ENCODE data around the gene AEN.
A peak's percentile ranks its signal among the peaks of the same experiment; 100 is the strongest.

The AEN gene, protein sequence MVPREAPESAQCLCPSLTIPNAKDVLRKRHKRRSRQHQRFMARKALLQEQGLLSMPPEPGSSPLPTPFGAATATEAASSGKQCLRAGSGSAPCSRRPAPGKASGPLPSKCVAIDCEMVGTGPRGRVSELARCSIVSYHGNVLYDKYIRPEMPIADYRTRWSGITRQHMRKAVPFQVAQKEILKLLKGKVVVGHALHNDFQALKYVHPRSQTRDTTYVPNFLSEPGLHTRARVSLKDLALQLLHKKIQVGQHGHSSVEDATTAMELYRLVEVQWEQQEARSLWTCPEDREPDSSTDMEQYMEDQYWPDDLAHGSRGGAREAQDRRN

DNA sequence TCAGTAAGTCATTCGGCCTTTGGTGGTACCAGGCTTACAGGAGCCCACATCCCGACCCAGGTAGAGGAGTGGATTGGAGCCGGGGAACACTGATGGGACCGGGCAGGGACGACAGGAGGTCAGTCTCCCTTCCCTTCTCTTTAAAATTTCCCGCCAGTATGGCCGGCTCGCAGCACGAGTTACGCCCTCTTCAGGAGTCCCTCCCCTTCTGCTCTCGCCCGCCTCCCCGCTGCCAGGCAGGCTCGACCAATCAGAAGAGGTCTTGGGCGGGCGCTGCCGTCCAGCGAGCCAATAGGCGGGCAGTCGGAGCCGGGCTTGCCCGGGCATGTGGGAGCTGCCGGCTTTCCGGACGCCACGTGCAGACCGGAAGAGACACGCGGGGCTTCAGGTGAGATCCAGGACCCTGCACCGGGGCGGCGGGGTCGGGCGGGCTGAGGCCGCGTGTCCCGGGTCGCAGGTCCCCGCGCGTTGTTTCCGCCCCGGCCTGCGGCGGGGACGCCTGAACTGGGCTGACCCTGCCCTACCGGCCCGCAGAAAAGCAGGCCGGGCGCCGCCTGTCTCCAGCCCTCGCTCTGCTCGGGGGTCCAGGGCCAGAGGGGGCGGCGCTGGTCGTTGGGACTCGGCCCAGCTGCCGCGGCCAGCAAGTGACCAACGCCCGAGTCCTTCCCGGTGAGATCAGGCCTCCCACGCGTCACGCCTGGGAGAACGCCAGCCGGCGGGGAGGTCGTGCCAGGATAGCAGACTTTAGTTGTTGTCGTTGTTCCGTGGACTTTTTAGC, at the start of gene AEN:
TSS of gene AEN (plus strand) at position 346 of the 778 bp plus-strand sequence. CDS start 4,870 bp downstream, outside the sequence.
- peak; percentile 97 for DNase-seq
- H3K27ac Mint-ChIP-seq = peak within 1 kb of the TSS; percentile 99
- H3K9me3 Mint-ChIP-seq = no peaks in the 10 kb centered on the region
- peak within 1 kb of the TSS; percentile 91 to 96 for H3K4me3 Mint-ChIP-seq
- H3K4me1 Mint-ChIP-seq = peaks cover 26 to 34% of the 10 kb centered on the region in 2 donors
- peaks cover 24 to 26% of the 10 kb centered on the region in 2 donors for H3K36me3 Mint-ChIP-seq
- ATAC-seq (replicated peaks) = peak; percentile 83 to 86
- peaks cover 6 to 18% of the 10 kb centered on the region in 2 donors for H3K27me3 Mint-ChIP-seq

DNA sequence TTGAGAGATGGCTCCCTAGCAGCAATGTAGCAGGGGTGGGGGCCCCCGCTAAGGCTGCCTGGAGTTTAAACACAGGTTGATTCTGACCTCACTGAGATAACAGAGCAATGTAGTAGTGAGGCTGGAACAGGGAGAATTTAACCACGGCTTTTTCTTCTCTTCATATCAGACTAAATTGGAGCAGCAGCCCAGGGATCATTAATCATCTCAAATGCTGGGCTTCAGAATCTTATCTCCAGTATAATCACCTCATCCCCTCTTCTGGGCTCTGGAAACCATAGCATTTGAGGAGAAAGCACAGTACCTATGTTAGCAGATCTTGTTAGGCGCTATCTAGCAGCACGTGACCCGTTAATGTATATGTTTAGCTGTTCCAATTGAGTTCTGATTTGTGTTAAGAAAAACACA, 49.3 kb upstream of the AEN start:
- Mint-ChIP-seq H3K27ac (peak overlapping the region; percentile 28), H3K4me1 (no peaks in the 10 kb centered on the region), H3K4me3 (no peak overlapping the region), H3K9me3 (no peaks in the 10 kb centered on the region), H3K36me3 (peaks cover 0 to 3% of the 10 kb centered on the region in 2 donors), H3K27me3 (peaks cover 12 to 21% of the 10 kb centered on the region in 2 donors)
- ATAC-seq (replicated peaks) = no peak
- no peak for DNase-seq

DNA sequence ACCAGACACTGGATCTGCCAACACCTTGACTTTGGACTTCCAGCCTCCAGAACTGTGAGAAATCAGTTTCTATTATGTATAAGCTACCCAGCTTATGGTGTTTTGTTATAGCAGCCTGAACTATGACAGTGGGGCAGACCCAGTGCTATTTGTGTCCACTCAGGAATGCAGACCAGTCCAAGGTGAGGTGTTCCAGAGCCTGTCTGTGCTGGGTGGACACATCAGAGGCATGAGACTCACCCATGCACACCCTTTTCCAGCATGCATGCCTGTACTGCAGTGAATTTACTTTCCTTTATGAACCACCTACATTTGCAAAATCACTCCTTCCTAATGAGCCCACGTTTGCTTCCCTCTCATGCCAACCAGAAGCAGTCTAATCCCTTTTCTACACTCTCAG, 47.1 kb upstream of the AEN start:
- no peak overlapping the region for H3K4me3 Mint-ChIP-seq
- peaks cover 12 to 20% of the 10 kb centered on the region in 2 donors for H3K27me3 Mint-ChIP-seq
- H3K36me3 Mint-ChIP-seq = peaks cover 0 to 3% of the 10 kb centered on the region in 2 donors
- ATAC-seq (replicated peaks) (no peak), DNase-seq (no peak)
- H3K9me3 Mint-ChIP-seq = no peaks in the 10 kb centered on the region
- H3K4me1 Mint-ChIP-seq = no peaks in the 10 kb centered on the region
- no peak overlapping the region for H3K27ac Mint-ChIP-seq

DNA sequence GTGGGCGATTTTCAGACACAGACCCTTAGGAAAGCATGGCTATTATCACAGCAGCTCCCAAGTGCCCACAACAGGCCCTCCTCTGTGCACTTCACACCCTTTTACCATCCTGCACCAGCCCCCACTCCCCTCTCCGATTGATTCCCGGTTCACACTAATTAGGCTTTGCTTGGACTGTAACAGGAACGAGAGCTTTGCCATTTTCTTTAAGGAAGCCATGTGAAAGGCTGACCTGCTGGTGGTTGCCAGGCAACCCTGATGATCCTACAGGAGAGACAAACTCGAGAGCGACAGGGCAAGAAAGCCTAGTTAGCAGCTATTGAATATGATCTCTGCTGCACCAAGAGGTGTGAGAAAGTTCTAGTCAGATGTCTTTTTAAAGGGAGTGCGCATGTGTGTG, 46.5 kb upstream of the AEN start:
- no peaks in the 10 kb centered on the region for H3K4me1 Mint-ChIP-seq
- H3K4me3 Mint-ChIP-seq = no peak overlapping the region
- H3K36me3 Mint-ChIP-seq = peaks cover 0 to 3% of the 10 kb centered on the region in 2 donors
- ATAC-seq (replicated peaks) (no peak), DNase-seq (no peak)
- no peaks in the 10 kb centered on the region for H3K9me3 Mint-ChIP-seq
- no peak overlapping the region for H3K27ac Mint-ChIP-seq
- H3K27me3 Mint-ChIP-seq = peaks cover 12 to 20% of the 10 kb centered on the region in 2 donors

DNA sequence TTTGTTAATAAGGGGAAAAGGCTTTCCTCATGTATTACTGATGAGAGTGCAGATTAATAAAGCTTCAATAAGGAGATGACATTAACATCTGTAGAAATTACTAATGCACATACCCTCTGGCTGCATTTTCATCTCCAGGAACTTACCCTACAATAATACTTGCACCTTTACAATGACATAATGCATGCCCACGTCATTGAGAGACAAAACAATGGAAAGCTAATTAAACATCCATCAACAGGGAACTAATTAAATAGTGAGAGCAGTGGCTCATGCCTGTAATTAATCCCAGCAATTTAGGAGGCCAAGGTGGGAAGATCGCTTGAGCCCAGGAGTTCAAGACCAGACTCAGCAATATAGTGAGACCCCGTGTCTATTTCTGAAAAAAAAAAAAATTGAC, 41.8 kb upstream of the AEN start:
- DNase-seq (no peak), ATAC-seq (replicated peaks) (no peak)
- Mint-ChIP-seq H3K27ac (no peak overlapping the region), H3K36me3 (no peaks in the 10 kb centered on the region), H3K27me3 (peaks cover 4 to 10% of the 10 kb centered on the region in 2 donors), H3K4me3 (no peak overlapping the region), H3K9me3 (no peaks in the 10 kb centered on the region), H3K4me1 (no peaks in the 10 kb centered on the region)

DNA sequence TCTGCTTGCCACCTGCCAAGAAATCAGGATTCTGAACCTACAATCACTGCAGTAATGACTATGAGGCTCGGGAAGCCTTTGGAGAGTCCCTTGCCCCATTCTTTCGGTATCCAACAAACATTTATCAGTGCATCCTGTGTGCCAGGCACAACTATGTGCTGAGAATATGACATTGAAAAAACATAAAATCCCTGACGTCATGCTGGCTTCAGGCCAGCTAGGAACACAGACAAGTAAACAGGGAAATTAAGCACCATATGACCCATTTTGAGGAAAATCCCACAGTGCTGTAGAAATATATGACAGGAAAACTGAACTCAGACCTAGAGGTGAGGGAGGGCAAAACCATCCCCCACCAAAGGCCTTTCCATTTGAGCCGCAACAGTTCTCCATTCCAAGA, 40.6 kb upstream of the AEN start:
- no peak for ATAC-seq (replicated peaks)
- H3K27me3 Mint-ChIP-seq = peaks cover 0 to 4% of the 10 kb centered on the region in 2 donors

DNA sequence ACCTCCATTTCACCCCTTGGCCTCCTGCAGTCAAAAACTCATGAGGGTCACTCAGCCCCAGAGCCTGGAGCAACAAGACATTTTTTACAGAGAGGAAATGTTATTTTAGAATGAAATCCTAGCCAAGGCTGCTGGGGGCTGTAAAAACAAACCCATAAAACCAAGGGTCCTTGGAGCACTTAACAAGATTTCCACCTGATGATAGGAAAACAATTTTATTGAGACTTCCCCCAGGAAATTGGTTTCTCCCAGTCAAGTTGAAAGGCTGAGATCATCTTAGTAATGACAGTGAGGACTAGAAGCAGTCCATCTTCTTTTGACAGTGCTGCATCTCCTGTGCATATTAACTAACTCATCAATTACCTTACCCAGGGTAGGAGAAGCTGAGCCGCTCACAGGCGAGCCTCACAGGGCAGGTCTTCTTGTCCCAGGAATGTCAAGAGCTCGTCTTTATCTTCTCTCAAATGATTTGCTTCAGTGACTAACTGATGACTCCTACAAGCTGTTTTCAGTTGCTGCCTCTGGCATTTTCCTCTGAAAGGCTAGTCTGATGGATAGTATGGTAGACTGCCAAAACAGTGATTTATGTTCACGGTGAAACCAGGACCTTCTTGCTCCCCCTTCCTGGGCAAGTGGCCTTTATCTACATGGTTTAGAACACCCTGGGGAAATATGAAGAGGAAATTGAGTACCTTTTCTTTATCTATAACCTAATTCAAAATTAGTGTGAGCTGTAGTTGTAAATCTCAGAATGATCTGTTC, 34.6 kb upstream of the AEN start:
- peaks cover 0 to 9% of the 10 kb centered on the region in 2 donors for H3K27me3 Mint-ChIP-seq
- no peak overlapping the region for H3K27ac Mint-ChIP-seq
- H3K4me1 Mint-ChIP-seq = no peaks in the 10 kb centered on the region
- ATAC-seq (replicated peaks) (no peak), DNase-seq (no peak)
- H3K36me3 Mint-ChIP-seq = no peaks in the 10 kb centered on the region
- H3K9me3 Mint-ChIP-seq = peaks cover 0 to 2% of the 10 kb centered on the region in 2 donors
- H3K4me3 Mint-ChIP-seq = no peak overlapping the region

More for the DNA sequence above, 40.6 kb upstream of the AEN start:
- Mint-ChIP-seq H3K36me3 (no peaks in the 10 kb centered on the region), H3K4me3 (no peak overlapping the region), H3K9me3 (no peaks in the 10 kb centered on the region), H3K27ac (no peak overlapping the region), H3K4me1 (no peaks in the 10 kb centered on the region)
- DNase-seq = no peak

DNA sequence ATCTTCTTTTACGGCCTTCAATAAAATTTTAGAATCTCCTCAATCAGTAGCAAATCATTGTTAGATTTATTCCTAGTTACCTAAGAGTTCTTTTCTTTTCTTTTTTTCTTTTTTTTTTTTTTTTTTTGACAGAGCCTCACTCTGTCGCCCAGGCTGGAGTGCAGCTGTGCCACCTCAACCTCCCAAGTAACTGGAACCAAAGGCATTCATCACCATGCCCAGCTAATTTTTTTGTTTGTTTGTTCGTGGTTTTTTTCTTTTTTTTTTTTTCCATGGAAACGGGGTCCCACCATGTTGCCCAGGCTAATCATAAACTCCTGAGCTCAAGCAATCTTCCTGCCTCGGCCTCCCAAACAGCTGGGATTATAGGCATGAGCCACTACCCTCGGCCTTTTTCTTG, 30.4 kb upstream of the AEN start:
- peaks cover 0 to 5% of the 10 kb centered on the region in 2 donors for H3K27me3 Mint-ChIP-seq

DNA sequence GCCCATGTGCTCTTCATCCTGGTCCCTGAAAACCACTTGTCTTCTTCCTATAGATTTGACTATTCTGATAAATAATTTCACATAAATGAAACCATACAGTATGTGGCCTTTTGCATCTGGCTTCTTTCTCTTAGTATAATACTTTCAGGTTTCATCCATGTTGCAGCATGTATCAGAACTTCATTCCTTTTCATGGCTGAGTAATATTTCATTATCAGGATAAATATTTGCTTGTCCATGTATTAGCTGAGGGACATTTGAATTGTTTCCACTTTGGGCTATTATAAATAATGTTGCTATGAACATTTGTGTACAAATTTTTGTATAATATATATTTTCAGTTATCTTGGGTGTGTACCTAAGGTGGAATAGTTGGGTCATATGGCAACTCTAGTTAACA, 29.8 kb upstream of the AEN start:
- no peaks in the 10 kb centered on the region for H3K4me1 Mint-ChIP-seq
- ATAC-seq (replicated peaks) (no peak), DNase-seq (no peak)
- no peak overlapping the region for H3K27ac Mint-ChIP-seq
- H3K36me3 Mint-ChIP-seq = no peaks in the 10 kb centered on the region
- H3K27me3 Mint-ChIP-seq = peaks cover 0 to 5% of the 10 kb centered on the region in 2 donors
- no peak overlapping the region for H3K4me3 Mint-ChIP-seq
- H3K9me3 Mint-ChIP-seq = peaks cover 0 to 2% of the 10 kb centered on the region in 2 donors

More for the DNA sequence above, 30.4 kb upstream of the AEN start:
- Mint-ChIP-seq H3K4me3 (no peak overlapping the region), H3K27ac (no peak overlapping the region), H3K4me1 (no peaks in the 10 kb centered on the region), H3K36me3 (no peaks in the 10 kb centered on the region), H3K9me3 (peaks cover 0 to 2% of the 10 kb centered on the region in 2 donors)
- ATAC-seq (replicated peaks) = no peak
- no peak for DNase-seq

DNA sequence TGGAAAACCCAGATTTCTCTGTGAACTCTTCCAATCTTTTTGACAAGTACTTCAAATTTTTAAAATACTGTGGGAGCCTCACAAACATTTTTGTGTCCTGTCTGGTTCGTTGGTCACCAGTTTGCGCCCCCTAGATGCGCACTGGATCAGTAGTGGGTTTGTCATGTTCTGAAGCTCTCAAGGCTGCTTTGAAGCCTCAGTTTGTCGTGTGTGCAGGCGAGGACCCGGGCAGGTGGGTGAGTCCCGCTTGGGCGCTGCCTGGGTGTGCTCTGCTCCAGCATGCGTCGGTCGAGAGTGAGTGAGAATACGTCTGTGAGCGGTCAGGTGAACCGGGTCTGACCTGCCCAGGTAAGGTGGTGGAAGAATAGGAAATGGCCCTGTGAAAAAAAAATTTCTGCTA, 17.3 kb upstream of the AEN start:
- Mint-ChIP-seq H3K4me1 (peaks cover 12 to 34% of the 10 kb centered on the region in 2 donors), H3K36me3 (no peaks in the 10 kb centered on the region), H3K9me3 (no peaks in the 10 kb centered on the region), H3K27ac (no peak overlapping the region), H3K4me3 (peak overlapping the region; percentile 2 to 4), H3K27me3 (peaks cover 45 to 62% of the 10 kb centered on the region in 2 donors)
- no peak for DNase-seq
- no peak for ATAC-seq (replicated peaks)

DNA sequence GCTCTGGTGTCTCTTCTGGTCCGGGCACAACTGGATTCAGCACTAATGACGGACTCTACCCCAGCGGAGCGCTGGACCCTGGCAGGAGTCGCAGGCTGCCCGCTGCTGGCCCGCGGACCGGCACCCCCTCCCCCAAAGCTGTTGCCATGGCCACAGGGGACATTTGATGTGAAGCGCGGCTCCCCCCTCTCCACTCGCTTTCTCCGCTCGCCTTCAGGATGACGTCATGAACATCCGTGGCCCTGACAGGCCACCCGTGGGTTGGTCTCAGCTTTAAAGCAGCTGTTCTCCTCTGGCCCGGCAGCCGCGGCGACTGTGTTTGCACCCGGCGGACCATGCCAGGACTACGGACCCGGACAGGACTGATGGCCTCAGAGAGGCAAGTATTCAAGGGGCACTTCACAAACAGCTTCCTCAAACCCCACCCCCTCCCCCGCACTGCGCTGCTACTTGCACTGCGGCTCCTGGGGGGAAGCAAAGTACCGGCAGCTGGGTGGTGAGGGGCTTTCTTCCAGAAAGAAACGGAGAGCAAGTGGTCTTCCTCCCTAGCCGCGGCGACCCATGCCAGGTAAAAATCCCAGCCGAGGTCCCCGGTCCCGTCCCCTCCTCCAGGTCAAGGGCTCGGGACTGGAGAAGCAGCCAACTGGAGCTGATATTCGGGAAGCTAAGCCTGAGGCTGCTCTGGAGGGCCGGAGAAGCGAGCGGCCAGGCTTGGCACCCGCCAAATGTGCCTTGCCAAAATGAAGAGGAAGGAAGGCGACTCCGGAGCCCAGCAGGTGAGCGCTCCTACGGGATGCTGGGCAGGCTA, 16.6 kb upstream of the AEN start:
- Mint-ChIP-seq H3K4me1 (peaks cover 12 to 34% of the 10 kb centered on the region in 2 donors), H3K36me3 (no peaks in the 10 kb centered on the region), H3K9me3 (no peaks in the 10 kb centered on the region), H3K4me3 (peak overlapping the region; percentile 62 to 75), H3K27ac (peak overlapping the region; percentile 80), H3K27me3 (peaks cover 52 to 68% of the 10 kb centered on the region in 2 donors)
- no peak for ATAC-seq (replicated peaks)
- no peak for DNase-seq

DNA sequence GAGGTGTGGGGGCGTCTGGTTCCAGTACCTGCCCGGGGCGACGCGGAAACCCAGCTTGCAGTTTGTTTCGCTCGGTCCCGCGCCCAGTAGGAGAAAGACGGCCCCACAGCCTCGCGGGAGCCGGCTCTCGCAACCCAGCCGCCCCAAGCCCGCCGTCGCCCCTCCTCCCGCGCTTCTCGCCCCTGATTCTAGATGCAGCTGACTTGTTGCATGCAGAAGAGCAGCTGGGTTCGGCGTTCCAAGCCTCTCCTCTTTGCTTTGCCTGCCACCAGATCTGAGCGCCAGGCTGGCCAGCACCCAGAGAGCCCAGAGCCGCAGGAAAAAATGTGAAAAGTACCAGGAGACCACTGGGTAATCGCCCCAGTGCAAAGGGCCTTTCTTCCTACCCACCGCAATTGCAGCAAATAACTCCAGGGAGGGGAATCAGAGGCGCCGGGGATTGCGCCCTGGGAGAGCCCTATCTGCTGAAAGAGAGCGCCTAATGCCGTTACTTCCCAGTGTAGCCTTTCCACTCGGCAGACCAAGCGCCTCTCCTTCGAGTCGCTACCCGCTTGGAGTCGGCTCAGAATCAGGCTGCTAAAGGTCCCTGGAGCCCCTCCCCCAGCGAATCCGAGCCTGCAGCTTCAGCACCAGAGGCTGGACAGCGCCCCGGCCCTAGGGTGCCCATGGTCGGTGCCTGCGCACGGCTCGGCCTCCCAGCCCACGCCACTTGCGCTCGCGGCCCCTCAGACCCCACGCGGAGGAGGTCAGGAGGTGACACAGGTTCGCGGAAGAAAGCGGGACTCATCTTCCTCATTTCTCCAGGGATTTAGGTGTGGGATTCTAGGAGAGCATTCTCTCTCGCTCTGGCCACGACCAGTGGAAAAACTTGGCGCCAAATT, 15.7 kb upstream of the AEN start:
- Mint-ChIP-seq H3K27ac (no peak overlapping the region), H3K9me3 (no peaks in the 10 kb centered on the region), H3K4me1 (peaks cover 12 to 36% of the 10 kb centered on the region in 2 donors), H3K4me3 (peak overlapping the region; percentile 62 to 75), H3K36me3 (no peaks in the 10 kb centered on the region), H3K27me3 (peaks cover 56 to 66% of the 10 kb centered on the region in 2 donors)
- no peak for DNase-seq
- ATAC-seq (replicated peaks) = peak; percentile 46 to 60
